GM12872 (cell line): Measurements from ENCODE around the gene STAT6.

ENCODE experiments used
- TF ChIP-seq, protein P1 (sequence below): IDR thresholded peaks from 3 replicates; pipeline ENCODE4 v1.5.1; 2011; ENCODE audit warnings: low read depth, mild to moderate bottlenecking, low read length, moderate library complexity; ENCODE audit not compliant: insufficient read depth

The STAT6 gene

DNA sequence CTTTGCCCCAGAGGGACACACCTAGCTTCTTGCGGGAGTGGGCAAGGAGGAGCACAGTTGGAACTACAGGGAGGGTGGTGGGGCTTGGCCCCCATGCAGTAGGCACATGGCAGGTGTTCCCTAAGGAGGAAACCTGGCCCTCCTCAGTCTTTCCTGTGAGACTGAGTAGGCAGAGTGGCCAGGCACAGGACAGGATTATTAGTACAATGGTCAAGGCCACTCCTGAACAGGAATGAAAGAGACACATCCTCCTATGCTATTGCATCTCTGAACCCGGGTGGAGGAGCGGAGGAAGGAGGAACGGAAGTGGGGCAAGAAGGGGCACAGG, 62.1 kb downstream of the STAT6 start:
- TF ChIP-seq, protein P1, sequence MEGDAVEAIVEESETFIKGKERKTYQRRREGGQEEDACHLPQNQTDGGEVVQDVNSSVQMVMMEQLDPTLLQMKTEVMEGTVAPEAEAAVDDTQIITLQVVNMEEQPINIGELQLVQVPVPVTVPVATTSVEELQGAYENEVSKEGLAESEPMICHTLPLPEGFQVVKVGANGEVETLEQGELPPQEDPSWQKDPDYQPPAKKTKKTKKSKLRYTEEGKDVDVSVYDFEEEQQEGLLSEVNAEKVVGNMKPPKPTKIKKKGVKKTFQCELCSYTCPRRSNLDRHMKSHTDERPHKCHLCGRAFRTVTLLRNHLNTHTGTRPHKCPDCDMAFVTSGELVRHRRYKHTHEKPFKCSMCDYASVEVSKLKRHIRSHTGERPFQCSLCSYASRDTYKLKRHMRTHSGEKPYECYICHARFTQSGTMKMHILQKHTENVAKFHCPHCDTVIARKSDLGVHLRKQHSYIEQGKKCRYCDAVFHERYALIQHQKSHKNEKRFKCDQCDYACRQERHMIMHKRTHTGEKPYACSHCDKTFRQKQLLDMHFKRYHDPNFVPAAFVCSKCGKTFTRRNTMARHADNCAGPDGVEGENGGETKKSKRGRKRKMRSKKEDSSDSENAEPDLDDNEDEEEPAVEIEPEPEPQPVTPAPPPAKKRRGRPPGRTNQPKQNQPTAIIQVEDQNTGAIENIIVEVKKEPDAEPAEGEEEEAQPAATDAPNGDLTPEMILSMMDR, result no peak

DNA sequence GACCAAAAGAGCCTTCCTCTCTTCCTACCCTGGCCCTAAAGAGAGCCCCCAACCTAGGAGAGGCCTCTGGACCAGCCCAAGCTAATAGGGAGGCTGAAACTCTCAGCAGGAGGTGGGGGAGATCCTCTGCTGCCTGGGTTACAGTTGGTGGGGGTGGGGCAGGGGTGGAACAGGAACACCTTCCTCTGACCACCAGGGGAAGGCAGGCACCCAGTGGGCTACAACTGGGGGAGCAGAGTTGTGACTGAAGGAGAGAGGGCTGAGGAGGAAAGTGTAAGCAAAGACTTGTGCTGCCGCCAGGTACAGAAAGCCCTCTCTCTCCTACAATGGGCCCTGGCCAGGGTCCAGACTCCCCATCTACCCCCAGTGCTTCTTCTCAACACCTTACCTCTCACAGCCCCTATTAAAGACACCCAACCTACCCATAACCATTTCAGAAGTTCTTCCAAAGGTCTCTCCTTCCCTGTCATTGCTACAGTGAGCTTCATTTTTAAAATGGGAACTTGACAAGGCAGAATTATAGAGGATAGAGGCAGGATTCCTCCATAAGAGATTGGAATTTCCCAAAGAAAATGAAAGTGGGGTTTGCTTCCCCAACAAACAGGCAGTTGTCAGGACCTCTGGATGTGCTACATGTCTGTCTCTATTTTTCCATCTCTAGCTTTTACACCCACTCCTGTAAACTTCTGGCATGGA, 62.6 kb downstream of the STAT6 start:
- TF ChIP-seq, protein P1, result no peak

DNA sequence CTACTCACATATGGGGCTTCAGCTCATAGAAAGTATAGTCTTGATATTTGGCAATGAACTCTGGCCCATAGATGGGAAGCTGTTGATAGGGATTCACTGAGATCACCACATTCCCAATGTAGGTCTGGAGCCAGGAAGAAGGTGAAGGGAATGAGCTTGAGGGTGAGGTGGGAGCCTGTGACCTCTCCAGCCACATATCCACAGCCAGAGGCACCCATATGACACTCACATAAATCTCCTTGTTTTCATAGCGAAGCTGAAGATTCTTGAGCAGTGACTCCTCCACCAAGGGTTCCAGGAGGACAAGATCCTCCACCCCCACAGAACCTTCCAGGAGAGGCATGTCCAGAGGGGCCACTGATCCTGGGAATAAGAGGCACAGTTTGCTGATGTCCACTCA, 63.2 kb downstream of the STAT6 start:
- TF ChIP-seq, protein P1, result no peak

DNA sequence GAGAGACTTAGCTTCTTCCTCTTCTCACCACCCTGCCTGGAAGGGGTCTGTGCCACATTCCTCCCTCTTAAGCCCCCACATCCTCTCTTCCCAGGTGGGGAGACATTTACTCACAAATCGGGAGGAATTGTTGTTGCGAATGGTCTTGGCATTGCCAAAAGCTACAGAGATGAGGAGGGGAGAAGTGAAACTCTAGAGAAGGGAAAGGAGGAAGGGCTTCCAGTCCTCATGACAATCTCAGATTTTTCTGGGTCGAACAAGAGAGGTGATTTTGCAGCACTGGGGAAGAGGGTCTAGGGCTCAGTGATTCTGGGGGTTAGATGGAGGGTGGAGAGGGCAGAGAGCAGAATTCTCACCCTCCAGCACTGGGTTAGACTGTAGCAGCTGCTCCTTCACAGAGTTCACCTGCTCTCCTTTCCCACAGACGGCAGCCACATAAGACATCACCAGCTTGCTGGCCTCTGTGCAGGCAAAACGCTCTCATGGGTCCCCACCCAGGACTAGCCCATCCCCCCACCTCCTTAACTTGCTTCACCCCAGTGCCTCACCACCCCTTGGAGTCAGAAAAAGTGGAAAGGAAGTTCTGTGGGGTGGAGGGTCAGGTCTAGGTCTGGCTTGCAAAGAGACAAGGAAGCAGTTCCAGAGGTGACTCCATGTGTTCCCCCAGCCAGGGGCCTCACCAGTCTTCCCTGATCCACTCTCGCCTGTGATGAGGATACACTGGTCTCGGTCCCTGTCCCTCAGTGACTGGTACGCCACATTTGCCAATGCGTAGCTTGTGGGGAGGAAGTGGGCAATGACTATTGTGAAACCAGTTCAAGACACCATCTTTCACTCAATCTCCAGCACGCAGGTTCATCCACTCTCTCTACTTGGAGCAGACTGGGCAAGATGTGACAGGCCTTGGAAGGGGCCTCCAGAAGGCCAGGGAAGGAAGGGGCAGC, 63.9 kb downstream of the STAT6 start:
- TF ChIP-seq, protein P1, result no peak

DNA sequence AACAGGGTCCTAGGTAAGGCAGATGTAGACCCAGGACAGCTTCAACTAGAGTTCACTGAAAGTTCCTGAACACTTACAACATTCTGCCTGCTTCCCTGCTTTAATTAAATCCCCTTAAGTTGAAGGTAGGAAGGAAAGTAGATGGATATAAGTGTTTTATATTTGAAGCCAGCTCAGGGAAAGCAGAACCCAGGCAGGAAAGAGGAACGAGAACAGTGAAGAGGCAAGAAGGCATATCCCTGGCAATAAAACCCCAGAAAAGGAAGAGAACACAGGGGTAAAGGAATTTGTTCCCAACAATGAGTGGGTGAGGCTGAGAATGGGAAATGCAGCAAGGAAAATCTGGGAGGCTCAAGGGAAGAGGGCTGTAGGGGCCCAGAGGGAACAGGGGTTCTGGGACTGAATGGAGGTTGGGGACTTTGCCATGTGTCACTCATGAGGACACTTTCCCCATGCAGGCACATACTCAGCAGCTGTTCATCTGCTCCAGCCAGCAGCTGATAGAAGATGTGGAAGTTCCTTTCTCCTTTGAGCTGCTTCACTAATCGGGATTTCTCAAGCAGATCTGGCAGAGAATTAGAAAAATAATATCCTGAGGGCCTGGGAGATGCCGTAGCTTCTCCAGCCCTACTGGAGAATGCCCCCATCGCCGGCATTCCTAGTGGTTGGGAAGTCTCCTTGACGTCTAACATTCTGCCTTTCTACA, 64.9 kb downstream of the STAT6 start:
- TF ChIP-seq, protein P1, result no peak
